NCI-H82 treated with DMSO at 0.1 percent for 48 hours (cell line): Measurements from ENCODE around the gene TMEM253.
A peak's percentile ranks its signal among the peaks of the same experiment; 100 is the strongest.

Experiments used
- DNase-seq: peaks from one replicate; lab custom pipeline; 2025; ENCODE audit not compliant: unreplicated experiment; lab: John Stamatoyannopoulos, UW

Gene TMEM253

GRCh38 chr14:21089877-21090193 lies 11.0 kb upstream of the TMEM253 start:
- DNase-seq: no peak

- DNase-seq: no peak
These were observed 10.5 kb upstream of the TMEM253 start for GRCh38 chr14:21090194-21090939.

- DNase-seq: no peak
These were observed 9.8 kb upstream of the TMEM253 start for GRCh38 chr14:21090940-21091663.

- DNase-seq: no peak
These were observed 9.0 kb upstream of the TMEM253 start for GRCh38 chr14:21091821-21092272.

- peak; percentile 12 for DNase-seq
These were observed 8.4 kb upstream of the TMEM253 start for GRCh38 chr14:21092273-21093011.

- no peak for DNase-seq
These were observed 7.8 kb upstream of the TMEM253 start for GRCh38 chr14:21093018-21093417.

- peak; percentile 95 for DNase-seq
These were observed 6.8 kb upstream of the TMEM253 start for GRCh38 chr14:21093769-21094681.

GRCh38 chr14:21095430-21096205 lies 5.2 kb upstream of the TMEM253 start:
- DNase-seq: peak; percentile 39

- no peak for DNase-seq
These were observed 4.4 kb upstream of the TMEM253 start for GRCh38 chr14:21096438-21096837.

GRCh38 chr14:21096978-21097635 lies 3.8 kb upstream of the TMEM253 start:
- no peak for DNase-seq

GRCh38 chr14:21097636-21098075 lies 3.2 kb upstream of the TMEM253 start:
- DNase-seq: no peak

- peak; percentile 50 for DNase-seq
These were observed 2.6 kb upstream of the TMEM253 start, which contains the start of gene ZNF219 for GRCh38 chr14:21098076-21098891. Gene ZNF219 (minus strand): TSS chr14:21098655. CDS start chr14:21093591, 5,064 bp downstream.

- DNase-seq: no peak
These were observed 1.8 kb upstream of the TMEM253 start for GRCh38 chr14:21098892-21099595.

GRCh38 chr14:21099596-21099985 lies 1.3 kb upstream of the TMEM253 start:
- DNase-seq: no peak

GRCh38 chr14:21101802-21102413 lies 1.0 kb downstream of the TMEM253 start:
- no peak for DNase-seq

- no peak for DNase-seq
These were observed 1.9 kb downstream of the TMEM253 start for GRCh38 chr14:21102521-21103410.

- no peak for DNase-seq
These were observed 2.5 kb downstream of the TMEM253 start for GRCh38 chr14:21103411-21103709.
